Stimulated activated CD4-positive, alpha-beta T cell treated with anti-CD3 and anti-CD28 coated beads, Interleukin-4, amount 100 ng/mL, for 24 hours (primary cell): ENCODE measurements around the gene LNPEP.

Source experiments
- DNase-seq: peaks from one replicate; pipeline ENCODE4 v3.0.0-alpha.2; 2020

Gene LNPEP

GRCh38 chr5:96935559-96936430, at the start of gene LNPEP:
TSS of gene LNPEP (plus strand) at chr5:96936080. CDS start at chr5:96936156, 76 bp downstream.
- peak; percentile 95 for DNase-seq

GRCh38 chr5:96893342-96893741, 42.5 kb upstream of the LNPEP start:
- DNase-seq, result no peak

GRCh38 chr5:96896276-96896675, 39.6 kb upstream of the LNPEP start:
- DNase-seq, result peak; percentile 47

- peak; percentile 26 for DNase-seq
Measured at GRCh38 chr5:96896806-96897205, 39.1 kb upstream of the LNPEP start.

- DNase-seq, result no peak
Measured at GRCh38 chr5:96901384-96901783, 34.5 kb upstream of the LNPEP start.

DNA sequence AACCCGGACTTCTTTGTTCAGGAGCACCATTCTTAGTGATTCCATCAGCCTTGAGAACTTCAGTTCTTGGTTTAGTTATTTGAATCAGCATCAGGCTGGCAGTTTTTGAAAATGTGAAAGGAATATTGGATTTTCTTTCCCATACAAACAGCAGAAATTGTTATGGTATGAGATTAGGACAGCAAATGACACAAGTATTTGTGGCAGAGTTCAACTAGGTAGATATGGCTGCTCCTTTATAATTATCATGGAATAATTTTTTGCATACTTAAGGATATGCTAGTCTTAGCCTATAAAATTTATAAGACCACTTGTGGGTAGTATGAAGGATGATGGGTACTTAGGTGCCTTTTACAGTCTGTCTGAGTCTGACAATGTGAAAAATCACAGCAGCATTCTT, 34.0 kb upstream of the LNPEP start:
- DNase-seq, result no peak

- no peak for DNase-seq
Measured at GRCh38 chr5:96902876-96903275, 33.0 kb upstream of the LNPEP start.

- no peak for DNase-seq
Measured at GRCh38 chr5:96903300-96903699, 32.6 kb upstream of the LNPEP start.

GRCh38 chr5:96904054-96904931, 31.6 kb upstream of the LNPEP start:
- DNase-seq, result no peak

DNA sequence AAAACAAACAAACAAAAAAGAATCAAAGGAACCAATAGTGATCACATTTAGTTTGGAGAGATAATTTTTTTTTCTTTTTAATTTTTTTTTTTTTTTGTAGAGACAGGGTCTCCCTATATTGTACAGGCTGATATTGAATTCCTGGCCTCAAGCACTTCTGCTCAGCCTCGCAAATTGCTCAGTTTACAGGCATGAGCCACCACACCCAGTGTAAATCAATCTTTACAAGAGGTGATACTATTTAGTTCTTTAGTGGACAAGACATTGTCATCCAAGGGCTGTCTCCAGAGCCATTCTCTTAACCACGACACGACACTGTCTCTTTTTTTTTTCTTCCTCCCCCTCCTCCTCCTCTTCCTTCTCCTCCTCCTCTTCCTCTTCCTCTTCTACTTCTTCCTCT, 30.0 kb upstream of the LNPEP start:
- DNase-seq, result no peak

GRCh38 chr5:96909003-96909402, 26.9 kb upstream of the LNPEP start:
- no peak for DNase-seq

- DNase-seq, result no peak
Measured at GRCh38 chr5:96909435-96909834, 26.4 kb upstream of the LNPEP start.

DNA sequence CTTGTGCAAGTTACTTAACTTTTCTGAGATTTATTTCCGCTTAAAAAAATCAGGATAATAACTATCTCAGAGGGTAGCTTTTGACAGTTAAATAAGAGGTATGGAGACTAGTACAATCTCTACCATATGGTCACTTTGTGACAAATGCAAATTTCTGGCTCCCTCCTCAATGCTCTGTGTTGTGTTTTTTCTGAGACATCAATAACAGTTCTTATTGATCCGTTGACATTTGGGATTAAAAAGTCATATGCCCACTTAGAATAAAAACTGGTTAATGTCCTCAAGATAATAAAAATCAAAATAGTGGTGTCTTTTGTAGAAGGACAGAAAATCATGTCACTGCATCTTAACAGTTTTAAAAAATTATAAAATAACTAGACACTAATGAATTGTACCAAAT, 24.7 kb upstream of the LNPEP start:
- no peak for DNase-seq

DNA sequence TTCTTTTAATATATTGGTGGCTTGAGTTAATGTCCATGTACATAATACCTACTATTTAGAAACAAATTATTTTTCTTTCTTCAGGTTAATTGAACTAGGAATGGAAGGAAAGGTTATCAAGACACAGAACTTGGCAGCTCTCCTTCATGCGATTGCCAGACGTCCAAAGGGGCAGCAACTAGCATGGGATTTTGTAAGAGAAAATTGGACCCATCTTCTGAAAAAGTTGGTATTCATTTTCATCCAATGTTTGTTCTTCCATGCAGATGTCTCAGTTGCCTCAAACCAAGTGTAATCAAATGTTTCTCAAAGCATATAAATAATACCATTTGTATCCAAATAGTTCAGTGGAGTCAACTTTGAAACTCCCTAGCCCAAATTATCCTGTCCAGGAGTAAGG, 22.6 kb upstream of the LNPEP start:
- DNase-seq, result no peak

GRCh38 chr5:96919754-96920197, 16.1 kb upstream of the LNPEP start:
- peak; percentile 32 for DNase-seq

DNA sequence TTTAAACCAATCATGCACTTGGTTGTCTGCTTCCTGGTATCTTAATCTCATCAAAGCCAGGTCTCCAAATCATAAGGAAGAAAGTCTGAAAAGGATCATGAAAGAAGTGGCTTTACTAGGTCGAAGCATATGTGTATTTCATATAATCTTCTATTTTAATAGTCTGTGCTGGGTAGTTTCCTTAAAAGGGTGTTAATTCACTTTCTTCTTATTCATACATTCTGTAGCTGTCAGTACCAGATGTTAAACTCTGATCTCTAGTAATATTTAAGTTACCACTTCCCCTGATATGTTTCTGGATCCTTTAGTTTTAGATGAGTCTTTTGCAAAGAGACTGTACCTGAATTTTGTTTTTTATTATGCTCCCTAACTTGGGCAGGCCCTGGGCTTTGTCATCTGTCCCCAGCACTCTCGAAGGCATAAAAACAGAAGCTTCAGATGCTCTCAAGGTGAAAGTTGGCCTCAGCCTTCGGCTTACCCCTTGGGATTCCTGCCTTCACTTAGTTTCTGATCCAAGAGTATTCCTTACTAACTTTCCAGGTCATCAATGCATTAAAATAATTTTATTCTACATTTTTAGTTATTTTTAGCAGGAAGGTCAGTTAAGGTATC, 15.0 kb upstream of the LNPEP start:
- no peak for DNase-seq

DNA sequence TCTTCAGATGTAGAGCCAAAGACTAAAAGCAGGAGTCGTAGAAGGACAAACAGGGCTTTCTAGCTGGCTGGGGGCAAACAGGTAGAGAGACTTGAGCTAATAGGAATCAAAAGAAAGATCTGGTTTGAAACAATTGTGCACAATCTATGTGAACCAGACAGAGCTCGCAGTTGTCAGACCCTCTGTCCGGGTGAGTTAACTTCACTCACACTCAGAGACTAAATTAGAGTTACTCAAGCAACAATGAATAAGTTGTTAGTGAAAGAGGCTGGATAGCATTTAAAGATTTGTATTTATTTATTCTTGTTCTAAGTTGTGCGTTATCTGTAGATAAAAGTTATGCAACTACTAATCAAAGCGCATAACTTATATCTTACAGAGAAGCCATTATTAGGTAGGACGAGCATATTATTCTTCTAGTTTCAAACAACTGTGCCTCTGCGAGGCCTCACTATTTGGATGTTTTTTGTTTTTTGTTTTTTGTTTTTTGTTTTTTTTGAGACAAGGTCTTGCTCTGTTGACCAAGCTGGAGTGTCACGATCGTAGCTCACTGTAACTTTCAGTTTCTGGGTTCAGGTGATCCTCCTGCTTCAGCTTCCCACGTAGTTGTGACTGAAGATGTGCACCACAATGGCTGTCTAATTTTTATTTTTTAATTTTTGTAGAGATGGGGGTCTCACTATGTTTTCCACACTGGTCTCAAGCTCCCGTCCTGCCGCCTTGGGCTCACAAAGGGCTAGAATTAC, 13.2 kb upstream of the LNPEP start:
- DNase-seq, result no peak

GRCh38 chr5:96924016-96924443, 11.8 kb upstream of the LNPEP start:
- no peak for DNase-seq

DNA sequence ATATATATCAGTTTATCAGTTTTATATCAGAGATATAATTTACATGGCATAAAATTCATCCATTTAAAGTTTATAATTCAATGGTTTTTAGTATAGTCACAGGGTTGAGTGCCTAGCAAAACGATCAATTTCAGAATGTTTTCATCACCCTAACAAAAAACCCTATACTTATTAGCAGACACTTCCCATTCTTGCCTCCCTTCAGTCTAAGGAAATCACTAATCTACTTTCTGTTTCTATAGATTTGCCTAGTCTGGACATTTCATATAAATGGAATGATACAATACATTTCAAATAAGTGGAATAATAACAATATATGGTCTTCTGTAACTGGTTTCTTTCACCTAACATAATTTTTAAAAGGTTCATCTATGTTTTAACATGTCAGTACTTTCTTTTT, 9.6 kb upstream of the LNPEP start:
- DNase-seq, result no peak

- no peak for DNase-seq
Measured at GRCh38 chr5:96927008-96927407, 8.9 kb upstream of the LNPEP start.

- no peak for DNase-seq
Measured at GRCh38 chr5:96928931-96929708, 6.8 kb upstream of the LNPEP start.

DNA sequence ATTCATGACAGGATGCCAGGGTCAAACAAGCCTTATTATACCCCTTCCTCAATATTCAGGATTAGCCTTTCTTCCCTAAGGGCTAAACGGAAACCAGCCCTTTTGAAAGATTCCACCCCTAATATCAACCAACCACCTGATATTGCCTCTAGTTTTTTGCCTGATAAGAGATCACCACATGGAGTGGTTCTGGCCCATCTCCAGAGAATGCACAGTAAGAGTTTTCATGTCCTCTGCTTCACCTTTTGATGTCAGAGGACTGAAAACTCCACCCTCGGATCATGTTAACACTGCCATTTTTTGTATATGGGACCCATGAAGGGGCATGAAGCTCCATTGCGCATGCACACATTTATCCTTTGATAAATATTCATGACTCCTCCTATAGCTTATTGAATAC, 5.8 kb upstream of the LNPEP start:
- no peak for DNase-seq
